ENCODE results near the gene PBOV1.

Gene PBOV1

DNA sequence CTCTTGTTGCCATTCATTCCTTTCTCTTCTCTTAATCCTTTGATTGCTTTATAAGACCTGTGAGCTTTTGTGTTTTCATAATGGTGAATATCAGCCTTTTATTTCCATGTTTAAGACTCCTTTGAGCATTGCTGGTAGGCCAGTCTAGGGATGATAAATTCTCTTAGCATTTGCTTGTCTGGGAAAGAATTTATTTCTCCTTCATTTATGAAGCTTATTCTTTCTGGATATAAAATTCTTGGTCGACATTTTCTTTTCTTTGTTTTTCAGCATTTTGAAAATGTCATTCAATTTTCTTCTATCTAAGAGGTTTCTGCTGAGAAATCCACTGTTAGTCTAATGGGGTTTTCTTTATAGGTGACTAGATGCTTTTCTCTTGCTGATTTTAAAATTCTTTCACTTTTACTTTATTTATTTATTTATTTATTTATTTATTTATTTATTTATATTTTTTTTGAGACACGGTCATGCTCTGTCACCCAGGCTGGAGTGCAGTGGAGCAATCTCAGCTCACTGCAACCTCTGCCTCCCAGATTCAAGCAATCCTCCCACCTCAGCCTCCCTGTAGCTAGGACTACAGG, 41.5 kb downstream of the PBOV1 start:
- Histone ChIP-seq H3K27me3 (ENCODE audit: control insufficient read depth in 1 of 2, insufficient read depth in 2 of 2, low read length in 2 of 2) (no peaks in the 10 kb centered on the region), H3K36me3 (ENCODE audit: insufficient read depth, low read length) (no peaks in the 10 kb centered on the region), H3K4me1 (ENCODE audit: insufficient read depth, low read length) (no peaks in the 10 kb centered on the region), H3K4me3 (ENCODE audit: low read depth in 1 of 2, low read length in 2 of 2) (no peak overlapping the region), H3K9ac (ENCODE audit: low read length) (no peak overlapping the region), H3K9me3 (ENCODE audit: low read length) (peaks cover 5% of the 10 kb centered on the region), H3K27ac (ENCODE audit: low read depth, low read length) (no peak overlapping the region)

GRCh38 chr6:138175596-138175995, 42.7 kb downstream of the PBOV1 start:
- H3K27me3 ChIP-seq (ENCODE audit: control insufficient read depth in 1 of 2, insufficient read depth in 2 of 2, low read length in 2 of 2) = no peaks in the 10 kb centered on the region
- H3K36me3 ChIP-seq (ENCODE audit: insufficient read depth, low read length) = no peaks in the 10 kb centered on the region
- H3K27ac ChIP-seq (ENCODE audit: low read depth, low read length) = no peak overlapping the region
- H3K4me3 ChIP-seq (ENCODE audit: low read depth in 1 of 2, low read length in 2 of 2) = no peak overlapping the region
- H3K4me1 ChIP-seq (ENCODE audit: insufficient read depth, low read length) = no peaks in the 10 kb centered on the region
- H3K9me3 ChIP-seq (ENCODE audit: low read length) = peaks cover 5% of the 10 kb centered on the region
- no peak overlapping the region for H3K9ac ChIP-seq (ENCODE audit: low read length)

Measured in muscle layer of colon (tissue), 2 donors.